Measurements from ENCODE around the gene WWOX. TPM values are rescaled to one million over a fixed set of nuclear protein-coding genes. Genes with fewer than 3 reads are reported as not detected.

WWOX gene
- polyA plus RNA-seq, 1 donor from 2014 or later: 25.6 TPM

DNA sequence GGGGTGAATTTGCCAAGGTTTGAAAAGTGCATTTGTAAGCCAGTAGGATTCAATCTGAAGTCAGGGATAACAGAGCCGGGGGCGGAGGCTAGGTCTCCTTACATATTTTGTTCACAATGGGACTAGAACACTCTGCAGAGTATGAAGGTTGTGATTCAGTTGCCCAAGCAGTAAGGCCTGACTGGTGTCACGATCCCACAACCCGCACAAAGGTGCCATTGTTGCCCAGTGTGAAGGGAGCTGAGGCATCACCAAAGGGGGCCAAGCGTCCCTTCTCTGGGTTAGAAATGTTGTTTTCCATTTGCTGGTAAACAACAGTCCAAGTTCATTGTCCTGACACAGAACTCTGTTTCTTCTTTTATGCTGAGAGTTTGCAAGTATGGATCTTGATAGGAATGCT is 1029.3 kb downstream of the WWOX start:
- Histone ChIP-seq H2AFZ (ENCODE audit: low read depth, low read length) (no peak overlapping the region), H3K79me2 (replicated peaks; ENCODE audit: insufficient read depth, low read length) (no peaks in the 10 kb centered on the region), H3K9me2 (ENCODE audit: insufficient read depth, low read length) (no peaks in the 10 kb centered on the region), H4K20me1 (ENCODE audit: insufficient read depth) (no peaks in the 10 kb centered on the region), H3K9me3 (ENCODE audit: low read length) (no peaks in the 10 kb centered on the region), H3K27ac (ENCODE audit: low read length) (no peak overlapping the region), H3K4me2 (ENCODE audit: low read length) (no peak overlapping the region), H3K27me3 (ENCODE audit: insufficient read depth, low read depth, low read length) (no peaks in the 10 kb centered on the region), H3F3A (ENCODE audit: insufficient read depth, low read length, poor library complexity, severe bottlenecking) (no peaks in the 10 kb centered on the region), H3K36me3 (ENCODE audit: insufficient read depth, low read length) (no peaks in the 10 kb centered on the region), H3K4me3 (ENCODE audit: low read length) (no peak overlapping the region), H3K9ac (ENCODE audit: low read length) (no peak overlapping the region)
- no peak for TF ChIP-seq EZH2 (IDR thresholded peaks at IDR 0.05; ENCODE audit: borderline replicate concordance, insufficient read depth, low read length, poor library complexity, severe bottlenecking)
- TF ChIP-seq, protein P1, sequence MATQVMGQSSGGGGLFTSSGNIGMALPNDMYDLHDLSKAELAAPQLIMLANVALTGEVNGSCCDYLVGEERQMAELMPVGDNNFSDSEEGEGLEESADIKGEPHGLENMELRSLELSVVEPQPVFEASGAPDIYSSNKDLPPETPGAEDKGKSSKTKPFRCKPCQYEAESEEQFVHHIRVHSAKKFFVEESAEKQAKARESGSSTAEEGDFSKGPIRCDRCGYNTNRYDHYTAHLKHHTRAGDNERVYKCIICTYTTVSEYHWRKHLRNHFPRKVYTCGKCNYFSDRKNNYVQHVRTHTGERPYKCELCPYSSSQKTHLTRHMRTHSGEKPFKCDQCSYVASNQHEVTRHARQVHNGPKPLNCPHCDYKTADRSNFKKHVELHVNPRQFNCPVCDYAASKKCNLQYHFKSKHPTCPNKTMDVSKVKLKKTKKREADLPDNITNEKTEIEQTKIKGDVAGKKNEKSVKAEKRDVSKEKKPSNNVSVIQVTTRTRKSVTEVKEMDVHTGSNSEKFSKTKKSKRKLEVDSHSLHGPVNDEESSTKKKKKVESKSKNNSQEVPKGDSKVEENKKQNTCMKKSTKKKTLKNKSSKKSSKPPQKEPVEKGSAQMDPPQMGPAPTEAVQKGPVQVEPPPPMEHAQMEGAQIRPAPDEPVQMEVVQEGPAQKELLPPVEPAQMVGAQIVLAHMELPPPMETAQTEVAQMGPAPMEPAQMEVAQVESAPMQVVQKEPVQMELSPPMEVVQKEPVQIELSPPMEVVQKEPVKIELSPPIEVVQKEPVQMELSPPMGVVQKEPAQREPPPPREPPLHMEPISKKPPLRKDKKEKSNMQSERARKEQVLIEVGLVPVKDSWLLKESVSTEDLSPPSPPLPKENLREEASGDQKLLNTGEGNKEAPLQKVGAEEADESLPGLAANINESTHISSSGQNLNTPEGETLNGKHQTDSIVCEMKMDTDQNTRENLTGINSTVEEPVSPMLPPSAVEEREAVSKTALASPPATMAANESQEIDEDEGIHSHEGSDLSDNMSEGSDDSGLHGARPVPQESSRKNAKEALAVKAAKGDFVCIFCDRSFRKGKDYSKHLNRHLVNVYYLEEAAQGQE (IDR thresholded peaks at IDR 0.05; ENCODE audit: borderline replicate concordance): no peak
- TF ChIP-seq MXI1 (conservative IDR thresholded peaks at IDR 0.05; ENCODE audit: poor library complexity, severe bottlenecking): no peak
- no peak for TF ChIP-seq POLR2AphosphoS5 (IDR thresholded peaks at IDR 0.05)
- TF ChIP-seq TAF1 (IDR thresholded peaks at IDR 0.05; ENCODE audit: low read depth): no peak
- no peak for TF ChIP-seq RAD21 (conservative IDR thresholded peaks at IDR 0.05)
- TF ChIP-seq EP300 (conservative IDR thresholded peaks at IDR 0.05; ENCODE audit: poor library complexity, severe bottlenecking): no peak
- TF ChIP-seq SMC3 (conservative IDR thresholded peaks at IDR 0.05; ENCODE audit: poor library complexity): no peak
- TF ChIP-seq, protein P2, sequence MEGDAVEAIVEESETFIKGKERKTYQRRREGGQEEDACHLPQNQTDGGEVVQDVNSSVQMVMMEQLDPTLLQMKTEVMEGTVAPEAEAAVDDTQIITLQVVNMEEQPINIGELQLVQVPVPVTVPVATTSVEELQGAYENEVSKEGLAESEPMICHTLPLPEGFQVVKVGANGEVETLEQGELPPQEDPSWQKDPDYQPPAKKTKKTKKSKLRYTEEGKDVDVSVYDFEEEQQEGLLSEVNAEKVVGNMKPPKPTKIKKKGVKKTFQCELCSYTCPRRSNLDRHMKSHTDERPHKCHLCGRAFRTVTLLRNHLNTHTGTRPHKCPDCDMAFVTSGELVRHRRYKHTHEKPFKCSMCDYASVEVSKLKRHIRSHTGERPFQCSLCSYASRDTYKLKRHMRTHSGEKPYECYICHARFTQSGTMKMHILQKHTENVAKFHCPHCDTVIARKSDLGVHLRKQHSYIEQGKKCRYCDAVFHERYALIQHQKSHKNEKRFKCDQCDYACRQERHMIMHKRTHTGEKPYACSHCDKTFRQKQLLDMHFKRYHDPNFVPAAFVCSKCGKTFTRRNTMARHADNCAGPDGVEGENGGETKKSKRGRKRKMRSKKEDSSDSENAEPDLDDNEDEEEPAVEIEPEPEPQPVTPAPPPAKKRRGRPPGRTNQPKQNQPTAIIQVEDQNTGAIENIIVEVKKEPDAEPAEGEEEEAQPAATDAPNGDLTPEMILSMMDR (IDR thresholded peaks at IDR 0.05; ENCODE audit: poor library complexity, severe bottlenecking): no peak

DNA sequence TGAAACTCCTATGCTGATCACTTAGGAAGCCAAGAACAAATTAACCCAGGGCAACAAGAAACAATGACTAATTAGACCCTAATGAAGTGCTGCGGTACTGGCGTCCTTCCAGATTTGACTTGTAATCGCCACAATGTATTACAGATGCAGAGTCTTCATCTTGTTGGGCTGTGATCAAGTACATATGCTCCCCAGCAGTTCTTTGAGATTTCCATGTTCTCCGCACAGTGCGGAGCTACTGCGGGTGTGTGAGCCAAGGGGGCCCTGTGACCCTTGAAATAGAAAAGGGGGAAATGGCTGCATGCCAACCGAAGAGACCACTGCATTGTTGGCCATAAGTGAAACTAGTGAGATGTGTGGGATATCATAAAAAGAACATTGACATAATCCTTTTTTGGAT is 1031.2 kb downstream of the WWOX start:
- Histone ChIP-seq H3K36me3 (ENCODE audit: insufficient read depth, low read length) (no peaks in the 10 kb centered on the region), H2AFZ (ENCODE audit: low read depth, low read length) (no peak overlapping the region), H4K20me1 (ENCODE audit: insufficient read depth) (no peaks in the 10 kb centered on the region), H3K27me3 (ENCODE audit: insufficient read depth, low read depth, low read length) (no peaks in the 10 kb centered on the region), H3K4me3 (ENCODE audit: low read length) (no peak overlapping the region), H3K79me2 (replicated peaks; ENCODE audit: insufficient read depth, low read length) (no peaks in the 10 kb centered on the region), H3K9ac (ENCODE audit: low read length) (no peak overlapping the region), H3K27ac (ENCODE audit: low read length) (no peak overlapping the region), H3K9me3 (ENCODE audit: low read length) (no peaks in the 10 kb centered on the region), H3K4me2 (ENCODE audit: low read length) (no peak overlapping the region), H3K9me2 (ENCODE audit: insufficient read depth, low read length) (no peaks in the 10 kb centered on the region), H3F3A (ENCODE audit: insufficient read depth, low read length, poor library complexity, severe bottlenecking) (no peaks in the 10 kb centered on the region)
- no peak for TF ChIP-seq RAD21 (conservative IDR thresholded peaks at IDR 0.05)

All from neural cell (in vitro differentiated cells).